IPS DF 4.7 (cell line): ENCODE results near the gene OGDH.

Experiments
- DNase-seq: peaks from one replicate; pipeline ENCODE4 v3.0.0-alpha.2; 2013; ENCODE audit warnings: low spot score; ENCODE audit errors: extremely low read depth

Gene OGDH

GRCh38 chr7:44637788-44638594 lies 31.6 kb downstream of the OGDH start:
- no peak for DNase-seq

GRCh38 chr7:44638611-44639557 lies 32.5 kb downstream of the OGDH start:
- no peak for DNase-seq

GRCh38 chr7:44639671-44640321 lies 33.4 kb downstream of the OGDH start:
- DNase-seq, result no peak

- no peak for DNase-seq
Measured at GRCh38 chr7:44643206-44643605, 36.8 kb downstream of the OGDH start.

DNA sequence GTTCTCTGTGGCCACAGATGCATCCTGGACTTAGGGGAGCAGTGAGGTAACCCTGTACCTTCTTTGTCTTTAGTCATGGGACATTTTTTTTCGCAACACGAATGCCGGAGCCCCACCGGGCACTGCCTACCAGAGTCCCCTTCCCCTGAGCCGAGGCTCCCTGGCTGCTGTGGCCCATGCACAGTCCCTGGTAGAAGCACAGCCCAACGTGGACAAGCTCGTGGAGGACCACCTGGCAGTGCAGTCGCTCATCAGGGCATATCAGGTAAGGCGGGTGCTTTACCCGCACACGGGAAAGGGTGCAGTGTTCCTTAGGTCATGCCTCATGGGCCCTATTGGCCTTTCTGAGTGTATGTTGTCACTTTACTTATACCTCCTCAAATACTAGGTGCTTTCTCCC lies 38.8 kb downstream of the OGDH start:
- no peak for DNase-seq

GRCh38 chr7:44645696-44646095 lies 39.3 kb downstream of the OGDH start:
- DNase-seq, result no peak

DNA sequence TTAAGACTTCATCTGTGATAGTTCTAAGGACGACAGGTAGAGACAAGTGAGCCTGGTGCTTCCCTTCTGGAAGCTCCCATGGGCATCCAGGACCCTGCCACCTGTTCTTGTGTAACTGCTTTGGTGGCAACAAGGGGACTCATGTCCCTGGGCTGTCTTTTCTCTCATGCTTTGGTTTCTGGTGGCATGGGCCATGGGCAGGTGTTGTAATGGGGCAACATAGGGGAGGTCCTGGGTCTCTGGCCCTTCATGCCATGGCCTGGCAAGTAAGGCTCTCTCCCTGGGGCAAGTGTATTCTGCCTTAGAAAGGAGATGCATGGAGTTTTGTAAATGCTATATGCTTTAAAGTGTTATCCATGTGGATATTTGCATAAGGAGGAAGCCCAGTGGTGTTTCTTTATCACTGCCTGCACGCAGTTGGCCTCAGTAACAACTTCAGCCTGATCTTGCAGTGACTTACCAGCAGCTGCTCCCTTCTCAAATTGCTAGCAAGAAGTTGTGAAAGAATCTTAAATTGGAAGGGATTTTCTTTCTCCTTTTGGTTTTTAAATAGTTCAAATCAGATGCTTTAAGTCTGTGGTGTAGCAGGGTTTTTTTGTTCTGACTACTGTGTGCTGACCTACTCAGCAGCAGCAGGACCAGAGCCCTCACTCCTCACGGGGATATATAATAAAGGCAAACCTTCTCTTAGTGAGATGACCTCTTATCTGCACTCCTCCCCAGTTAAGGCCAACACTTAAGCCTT lies 39.9 kb downstream of the OGDH start:
- DNase-seq, result no peak

DNA sequence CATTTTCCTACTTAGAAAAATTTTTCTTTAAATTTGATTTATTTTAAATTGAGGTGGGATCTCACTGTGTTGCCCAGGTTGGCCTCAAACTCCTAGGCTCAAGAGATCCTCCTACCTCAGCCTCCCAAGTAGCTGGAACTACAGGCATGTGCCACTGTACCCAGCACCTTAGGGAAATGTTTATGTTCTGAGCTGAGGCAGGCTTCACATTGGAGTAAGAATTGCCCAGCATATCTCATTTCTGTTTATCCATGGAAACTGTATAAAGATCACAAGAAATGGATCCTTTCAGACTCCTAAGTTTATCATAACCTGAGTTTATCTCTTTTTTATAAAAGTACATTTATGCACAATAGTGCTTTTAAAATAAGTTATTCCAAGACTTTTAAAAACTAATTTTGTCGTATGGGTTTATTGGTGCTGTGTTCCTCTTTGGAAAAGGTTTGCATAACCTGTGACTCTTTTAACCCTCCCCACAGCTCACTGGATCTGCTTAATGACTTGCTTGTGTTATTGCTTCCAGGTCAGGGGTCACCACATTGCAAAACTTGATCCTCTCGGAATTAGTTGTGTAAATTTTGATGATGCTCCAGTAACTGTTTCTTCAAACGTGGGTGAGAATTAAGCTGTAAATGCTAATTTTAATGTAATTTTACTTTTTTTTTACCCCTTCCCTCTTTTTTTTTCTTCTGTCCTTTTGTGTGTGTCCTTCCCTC lies 40.7 kb downstream of the OGDH start:
- DNase-seq, result no peak

GRCh38 chr7:44647981-44648714 lies 41.7 kb downstream of the OGDH start:
- DNase-seq, result no peak

DNA sequence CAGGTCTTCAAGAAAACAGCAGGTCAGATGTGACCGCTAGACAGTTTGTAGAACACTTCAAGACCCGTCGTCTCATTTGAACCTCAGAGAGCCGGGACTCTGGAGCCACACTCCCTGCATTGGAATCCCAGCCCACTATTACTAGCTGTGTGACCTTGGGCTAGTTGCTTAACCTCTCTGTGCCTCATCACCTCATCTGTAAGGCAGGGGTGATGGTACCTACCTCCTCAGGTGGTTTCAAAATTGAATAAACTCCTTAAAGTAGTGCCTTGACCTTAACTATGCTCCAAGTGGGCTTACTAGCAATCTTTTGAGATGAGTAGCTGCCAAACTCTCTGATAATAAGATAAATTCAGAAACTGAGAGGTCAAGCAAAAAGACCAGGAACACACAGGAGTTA lies 43.8 kb downstream of the OGDH start:
- no peak for DNase-seq

DNA sequence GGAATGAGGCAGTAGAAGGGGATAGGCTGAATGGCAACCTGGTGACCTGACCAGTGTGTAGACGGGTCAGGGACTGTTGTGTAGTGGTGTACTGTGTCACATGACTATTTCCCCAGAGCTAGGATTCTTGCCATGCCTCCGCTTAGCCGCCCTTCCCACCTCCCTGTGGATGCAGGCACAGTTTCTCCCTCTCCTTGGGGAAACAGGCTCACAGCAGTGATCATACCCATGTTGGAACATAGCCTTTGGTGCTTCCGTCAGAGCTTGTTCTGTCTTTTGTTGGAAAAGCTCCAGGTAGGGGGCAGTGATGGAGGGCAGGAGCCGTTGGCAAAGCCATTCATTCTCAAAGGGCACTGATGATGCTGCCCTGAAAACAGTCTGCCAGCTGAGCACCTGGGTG lies 44.3 kb downstream of the OGDH start:
- DNase-seq, result no peak

DNA sequence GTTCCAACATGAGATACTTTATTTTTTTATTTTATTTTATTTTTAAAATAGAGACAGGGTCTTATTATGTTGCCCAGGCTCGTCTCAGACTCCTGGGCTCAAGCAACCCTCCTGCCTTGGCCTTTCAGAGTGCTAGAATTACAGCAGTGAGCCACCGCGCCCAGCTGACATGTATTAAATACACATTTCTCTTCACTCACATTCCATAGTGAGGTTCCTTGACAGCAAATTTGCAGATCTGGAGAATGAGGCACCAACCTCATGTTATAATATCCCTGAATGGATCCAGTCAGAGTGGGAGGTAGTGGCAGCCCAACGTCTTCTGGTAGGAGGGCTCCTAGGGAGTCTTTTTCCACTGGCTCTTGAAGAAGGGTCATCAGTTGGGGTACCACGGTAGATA lies 46.1 kb downstream of the OGDH start:
- no peak for DNase-seq

GRCh38 chr7:44654255-44654796 lies 47.9 kb downstream of the OGDH start:
- no peak for DNase-seq

DNA sequence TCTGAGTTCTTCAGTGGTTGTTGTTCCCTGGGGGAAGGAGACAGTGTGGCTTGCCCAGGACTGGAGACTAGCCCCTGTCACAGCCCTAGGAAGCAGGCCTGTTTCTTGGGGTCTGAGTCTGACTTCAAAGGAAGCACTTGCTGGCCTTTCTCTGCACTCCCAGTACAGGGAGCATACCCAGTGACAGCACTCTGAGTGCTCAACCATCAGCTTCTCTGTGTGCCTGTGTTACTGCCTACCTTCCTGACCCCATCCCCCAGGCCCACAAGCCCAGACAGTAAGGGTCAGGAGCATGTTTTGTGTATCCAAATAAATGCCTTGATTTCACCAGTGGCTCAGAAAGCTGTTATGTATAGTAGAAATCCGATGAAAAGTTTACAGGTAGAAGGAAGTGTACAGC lies 48.9 kb downstream of the OGDH start:
- DNase-seq, result no peak

DNA sequence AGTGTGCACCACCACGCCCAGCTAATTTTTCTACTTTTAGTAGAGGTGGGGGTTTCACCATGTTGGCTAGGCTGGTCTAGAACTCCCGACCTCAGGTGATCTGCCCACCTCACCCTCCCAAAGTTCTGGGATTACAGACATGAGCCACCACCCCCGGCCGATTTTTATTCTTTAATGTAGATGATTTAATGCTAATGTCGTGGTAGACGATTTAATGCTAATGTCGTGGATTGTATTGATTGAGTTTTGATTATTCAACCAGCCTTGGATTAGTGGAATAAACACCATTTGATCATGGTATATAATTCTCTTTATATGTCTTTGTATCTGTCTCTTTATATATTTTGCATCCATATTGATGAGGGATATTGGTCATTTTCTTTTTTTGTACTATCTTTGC lies 52.6 kb downstream of the OGDH start:
- DNase-seq, result no peak

DNA sequence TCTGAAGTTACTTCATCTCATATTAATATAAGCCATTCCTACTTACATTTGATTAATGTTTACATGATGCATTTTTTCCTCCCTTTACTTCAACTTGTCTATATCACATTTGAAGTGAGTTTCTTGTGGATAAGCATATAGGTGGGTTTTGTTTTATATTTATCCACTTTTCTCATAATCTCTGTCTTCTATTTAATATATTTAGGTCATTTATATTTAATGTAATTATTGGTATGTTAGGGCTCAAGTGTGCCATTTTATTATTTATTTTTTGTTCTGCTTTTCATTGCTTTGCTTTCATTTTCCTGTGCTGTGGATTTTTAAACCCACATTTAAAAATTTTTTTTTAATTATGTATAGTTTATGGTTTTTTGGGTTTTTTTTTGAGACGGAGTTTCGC lies 54.8 kb downstream of the OGDH start:
- no peak for DNase-seq

DNA sequence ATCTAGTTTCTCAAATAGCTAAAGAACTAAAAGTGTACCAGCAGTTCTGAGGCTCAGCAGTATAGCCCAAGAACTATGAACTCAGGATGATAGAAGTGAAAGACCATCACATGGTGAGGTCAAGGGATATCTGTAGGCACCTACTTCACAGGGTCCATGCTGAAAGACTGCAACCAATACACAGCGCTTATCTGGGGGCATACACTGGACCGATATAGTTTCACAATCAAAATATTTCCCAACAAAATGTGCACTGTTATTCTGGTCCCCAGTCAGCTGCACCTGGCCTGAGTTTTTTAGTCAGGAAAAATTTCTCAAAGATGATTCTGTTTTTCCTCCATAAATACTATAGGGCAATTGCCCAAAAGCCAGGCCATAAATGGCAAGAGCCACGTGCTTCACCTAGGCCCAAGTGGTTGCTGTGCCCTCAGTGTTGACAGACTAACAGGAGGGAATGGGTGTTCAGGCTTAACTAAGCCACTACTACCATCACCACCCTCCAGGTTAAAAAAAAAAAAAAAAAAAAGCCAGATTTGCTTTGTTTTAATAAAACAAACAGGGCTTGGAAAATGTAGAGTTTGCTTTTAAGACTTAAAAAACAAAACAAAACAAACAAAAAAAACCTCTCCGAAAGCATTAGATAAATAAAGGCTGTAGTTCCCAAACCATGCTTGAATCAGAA lies 58.5 kb downstream of the OGDH start:
- DNase-seq, result no peak

DNA sequence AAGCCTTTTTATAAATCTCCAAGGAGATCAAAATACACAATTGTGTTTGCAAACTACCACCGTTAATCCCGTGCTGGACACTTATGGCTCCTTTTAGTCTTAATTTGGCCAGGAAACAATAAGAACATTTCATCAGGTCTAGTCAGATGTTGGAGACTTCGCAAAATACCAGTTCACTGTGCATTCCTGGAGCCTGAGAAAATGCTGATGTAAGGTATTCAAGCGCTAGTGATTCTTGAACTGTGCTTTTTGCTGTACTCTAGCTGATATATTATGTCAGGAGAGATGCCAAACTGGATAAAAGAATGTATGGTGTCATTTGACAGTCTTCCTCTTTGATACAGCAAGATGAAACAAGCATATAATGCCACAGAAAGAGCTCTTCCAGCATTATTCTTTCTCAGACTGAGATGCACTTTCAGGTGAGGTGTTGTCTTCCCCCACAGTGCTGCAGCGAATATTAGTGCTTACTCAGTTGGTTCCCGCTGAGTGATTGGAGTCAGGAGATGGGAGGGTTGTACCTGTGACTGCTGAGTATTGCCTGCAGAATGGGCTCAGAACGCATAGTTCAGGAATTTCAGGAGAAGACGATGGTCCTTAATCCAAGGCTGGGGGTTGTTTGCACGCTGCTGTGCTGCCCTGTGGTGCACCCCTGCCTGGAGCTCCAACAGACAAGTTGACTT lies 59.2 kb downstream of the OGDH start:
- no peak for DNase-seq

DNA sequence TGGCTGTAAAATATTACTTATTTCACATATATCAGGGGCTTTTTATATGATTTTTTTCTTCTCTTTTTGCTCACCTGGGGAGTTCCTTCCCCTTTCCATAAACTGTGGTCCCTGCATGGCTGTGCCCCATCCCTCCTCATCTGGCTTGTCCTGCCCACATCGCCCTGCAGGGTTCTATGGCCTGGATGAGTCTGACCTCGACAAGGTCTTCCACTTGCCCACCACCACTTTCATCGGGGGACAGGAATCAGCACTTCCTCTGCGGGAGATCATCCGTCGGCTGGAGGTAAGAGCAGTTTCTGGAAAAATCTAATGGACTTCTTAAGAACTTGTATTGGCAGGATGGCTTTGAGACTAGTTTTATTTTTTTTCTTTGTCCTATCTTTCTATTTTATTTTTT lies 60.1 kb downstream of the OGDH start:
- DNase-seq, result no peak
